ENCODE measurements around the gene SERPINI2. TPM values are rescaled to one million over a fixed set of nuclear protein-coding genes. Genes with fewer than 3 reads are reported as not detected.
"Not testable (repeated sequence)": the region's sequence is repeated elsewhere in the genome, so short reads cannot be mapped to it uniquely, and the experiment has no call there.

SERPINI2 gene
- total RNA-seq, 2 donors from 2014 or later: 0.81 TPM; not detected in 1

GRCh38 chr3:167456157-167456799 lies 17.6 kb downstream of the SERPINI2 start:
- intact Hi-C loops (cut with DNase I): no loop called here
- no peak for DNase-seq (ENCODE audit: low spot score)

- no peak for DNase-seq (ENCODE audit: low spot score)
- intact Hi-C loops (cut with DNase I): no loop called here
Observed at GRCh38 chr3:167453815-167454214, 20.0 kb downstream of the SERPINI2 start.

- DNase-seq (ENCODE audit: low spot score): no peak
- intact Hi-C loops (cut with DNase I): no loop called here
Observed at GRCh38 chr3:167451282-167451681, 22.6 kb downstream of the SERPINI2 start.

GRCh38 chr3:167450675-167451074 lies 23.2 kb downstream of the SERPINI2 start:
- DNase-seq (ENCODE audit: low spot score): no peak
- intact Hi-C loops (cut with DNase I): no loop called here

GRCh38 chr3:167450195-167450594 lies 23.6 kb downstream of the SERPINI2 start:
- DNase-seq (ENCODE audit: low spot score): no peak
- intact Hi-C loops (cut with DNase I): no loop called here

- intact Hi-C loops (cut with DNase I): no loop called here
- no peak for DNase-seq (ENCODE audit: low spot score)
Observed at GRCh38 chr3:167445491-167445890, 28.4 kb downstream of the SERPINI2 start.

- intact Hi-C loops (cut with DNase I): no loop called here
- no peak for DNase-seq (ENCODE audit: low spot score)
Observed at GRCh38 chr3:167441256-167441655, 32.6 kb downstream of the SERPINI2 start.

- no peak for DNase-seq (ENCODE audit: low spot score)
- intact Hi-C loops (cut with DNase I): no loop called here
Observed at GRCh38 chr3:167437428-167438139, 36.3 kb downstream of the SERPINI2 start.

GRCh38 chr3:167426962-167427361 lies 46.9 kb downstream of the SERPINI2 start:
- DNase-seq (ENCODE audit: low spot score); intact Hi-C loops (cut with DNase I): not testable (repeated sequence)

- DNase-seq (ENCODE audit: low spot score); intact Hi-C loops (cut with DNase I): not testable (repeated sequence)
Observed at GRCh38 chr3:167422396-167422795, 51.4 kb downstream of the SERPINI2 start.

GRCh38 chr3:167409611-167410010 lies 64.2 kb downstream of the SERPINI2 start:
- intact Hi-C loops (cut with DNase I): loop anchor here in 1 of 2 donors (10.0 kb wide), 1 partner anchor 475 kb away; no protein-coding TSS in a partner anchor
- no peak for DNase-seq (ENCODE audit: low spot score)

GRCh38 chr3:167406876-167407492 lies 66.9 kb downstream of the SERPINI2 start:
- DNase-seq (ENCODE audit: low spot score): no peak
- intact Hi-C loops (cut with DNase I): loop anchor here in 1 of 2 donors (10.0 kb wide), 1 partner anchor 478 kb away; no protein-coding TSS in a partner anchor

GRCh38 chr3:167397826-167398225 lies 76.0 kb downstream of the SERPINI2 start:
- intact Hi-C loops (cut with DNase I): loop anchor here in 1 of 2 donors (10.0 kb wide), 1 partner anchor 497 kb away; no protein-coding TSS in a partner anchor
- DNase-seq (ENCODE audit: low spot score): no peak

GRCh38 chr3:167396075-167396474 lies 77.8 kb downstream of the SERPINI2 start:
- DNase-seq (ENCODE audit: low spot score): no peak
- intact Hi-C loops (cut with DNase I): loop anchor here in 1 of 2 donors (10.0 kb wide), 1 partner anchor 499 kb away; no protein-coding TSS in a partner anchor

- intact Hi-C loops (cut with DNase I): loop anchor here in 1 of 2 donors (10.0 kb wide), 1 partner anchor 501 kb away; no protein-coding TSS in a partner anchor
Observed at GRCh38 chr3:167394003-167394402, 79.8 kb downstream of the SERPINI2 start.

More at GRCh38 chr3:167394003-167394402, 79.8 kb downstream of the SERPINI2 start:
- no peak for DNase-seq (ENCODE audit: low spot score)

Other genes with a start within 250 kb of the SERPINI2 start
- not detected for gene ZBBX, start 93.7 kb downstream of the SERPINI2 start, total RNA-seq
- gene WDR49, start 179.9 kb upstream of the SERPINI2 start, total RNA-seq: 1 to 10 TPM; 3.4 TPM